H1 (cell line): ENCODE measurements around the gene CACNB4. TPM values are rescaled to one million over a fixed set of nuclear protein-coding genes. Genes with fewer than 3 reads are reported as not detected.

Source experiments
- CHD7 ChIP-seq: fragments of 300-600 bp; sonication (generic); IDR thresholded peaks from 2 replicates; pipeline ENCODE4 v1.7.1; 2012; ENCODE audit warnings: low read length, moderate library complexity, mild to moderate bottlenecking, inconsistent platforms; ENCODE audit not compliant: insufficient replicate concordance
- E2F6 ChIP-seq: IDR thresholded peaks from 2 replicates; pipeline ENCODE4 v1.6.1; 2012; ENCODE audit warnings: inconsistent platforms
- GTF2F1 ChIP-seq: IDR thresholded peaks from 2 replicates; pipeline ENCODE4 v1.6.1; 2012; ENCODE audit warnings: low read depth, low read length, improper control_type of control experiment, borderline replicate concordance
- NANOG ChIP-seq: IDR thresholded peaks from 2 replicates; pipeline ENCODE4 v1.6.1; 2011; ENCODE audit warnings: low read length, low read depth, mild to moderate bottlenecking, inconsistent platforms; ENCODE audit not compliant: insufficient read depth, poor library complexity, severe bottlenecking
- TAF7 ChIP-seq: optimal IDR thresholded peaks from 2 replicates; pipeline ENCODE3; 2011; ENCODE audit warnings: low read depth, mild to moderate bottlenecking, inconsistent platforms, low read length, moderate library complexity, borderline replicate concordance
- TEAD4 ChIP-seq: IDR thresholded peaks from 2 replicates; pipeline ENCODE4 v1.6.1; 2012; ENCODE audit warnings: low read depth, low read length, inconsistent platforms, mixed read lengths
- polyA plus RNA-seq, 7 experiments: library from polyadenylated mRNA; depleted of rRNA in 3 of 7; stranded (reverse) in 5 of 7; unstranded in 2 of 7; fragments of >200 nt in 5 of 7; fragments of 200-250 nt in 2 of 7; gene quantifications; 1 replicate in 5 of 7; 2 replicates in 1 of 7; 4 replicates in 1 of 7; pipeline versions ENCODE4 v1.2.1 to v1.2.3, GENCODE V29; 2011 to 2013; ENCODE audit warnings: missing spikeins in 2 of 7, mixed read lengths in 2 of 7
- total RNA-seq: library from RNA; stranded (reverse); fragmentation: NEBNext Ultra II Directional; extraction: Animal tissue kit (Norgen Biotek cat#: 25700); gene quantifications from 2 replicates; pipeline ENCODE4 v1.2.1, GENCODE V29; 2021

Gene CACNB4
- total and polyA plus RNA-seq, 2 of the 8 experiments (the other 6 are each of a cell fraction or from before 2014, with no cell fraction given) = 2.0 to 4.0 TPM

- TF ChIP-seq CHD7 (no peak), NANOG (no peak), E2F6 (no peak), TEAD4 (no peak), GTF2F1 (no peak), TAF7 (no peak)
These were observed 20.8 kb downstream of the CACNB4 start (continued) for GRCh38 chr2:152078023-152078422.
